ENCODE results near the gene NKX1-2.
"Not testable (repeated sequence)": the region's sequence is repeated elsewhere in the genome, so short reads cannot be mapped to it uniquely, and the experiment has no call there.

Gene NKX1-2

GRCh38 chr10:124455441-124455840 lies 5.6 kb upstream of the NKX1-2 start:
- Histone ChIP-seq H3K4me1 (ENCODE audit: control insufficient read depth, insufficient read depth, low read length, poor library complexity, severe bottlenecking) (no peaks in the 10 kb centered on the region), H3K36me3 (ENCODE audit: control insufficient read depth, insufficient read depth, low read length) (no peaks in the 10 kb centered on the region), H3K27ac (ENCODE audit: insufficient read depth, low read length, poor library complexity, severe bottlenecking) (no peak overlapping the region), H3K27me3 (replicated peaks; ENCODE audit: control insufficient read depth, insufficient read depth, low read length, poor library complexity, severe bottlenecking) (peaks cover 16% of the 10 kb centered on the region), H3K9me3 (ENCODE audit: control insufficient read depth, low read length) (no peaks in the 10 kb centered on the region), H3K4me3 (ENCODE audit: insufficient read depth, low read depth, low read length, poor library complexity, severe bottlenecking) (no peak overlapping the region)
- no peak for DNase-seq

- peaks cover 25% of the 10 kb centered on the region for H3K27me3 ChIP-seq (replicated peaks; ENCODE audit: control insufficient read depth, insufficient read depth, low read length, poor library complexity, severe bottlenecking)
Measured at GRCh38 chr10:124453960-124454610, 4.2 kb upstream of the NKX1-2 start.

GRCh38 chr10:124451276-124451675 lies 1.4 kb upstream of the NKX1-2 start:
- no peaks in the 10 kb centered on the region for H3K36me3 ChIP-seq (ENCODE audit: control insufficient read depth, insufficient read depth, low read length)
- no peak overlapping the region for H3K27ac ChIP-seq (ENCODE audit: insufficient read depth, low read length, poor library complexity, severe bottlenecking)
- H3K9me3 ChIP-seq (ENCODE audit: control insufficient read depth, low read length), result no peaks in the 10 kb centered on the region
- peaks cover 10% of the 10 kb centered on the region for H3K4me1 ChIP-seq (ENCODE audit: control insufficient read depth, insufficient read depth, low read length, poor library complexity, severe bottlenecking)
- DNase-seq, result no peak
- no peak overlapping the region for H3K4me3 ChIP-seq (ENCODE audit: insufficient read depth, low read depth, low read length, poor library complexity, severe bottlenecking)
- peaks cover 41% of the 10 kb centered on the region for H3K27me3 ChIP-seq (replicated peaks; ENCODE audit: control insufficient read depth, insufficient read depth, low read length, poor library complexity, severe bottlenecking)

More at GRCh38 chr10:124453960-124454610, 4.2 kb upstream of the NKX1-2 start:
- no peak for DNase-seq
- Histone ChIP-seq H3K27ac (ENCODE audit: insufficient read depth, low read length, poor library complexity, severe bottlenecking) (no peak overlapping the region), H3K36me3 (ENCODE audit: control insufficient read depth, insufficient read depth, low read length) (no peaks in the 10 kb centered on the region), H3K4me3 (ENCODE audit: insufficient read depth, low read depth, low read length, poor library complexity, severe bottlenecking) (no peak overlapping the region), H3K9me3 (ENCODE audit: control insufficient read depth, low read length) (no peaks in the 10 kb centered on the region), H3K4me1 (ENCODE audit: control insufficient read depth, insufficient read depth, low read length, poor library complexity, severe bottlenecking) (peaks cover 5% of the 10 kb centered on the region)

- Histone ChIP-seq H3K4me3 (ENCODE audit: insufficient read depth, low read depth, low read length, poor library complexity, severe bottlenecking) (no peak overlapping the region), H3K4me1 (ENCODE audit: control insufficient read depth, insufficient read depth, low read length, poor library complexity, severe bottlenecking) (peaks cover 10% of the 10 kb centered on the region), H3K27ac (ENCODE audit: insufficient read depth, low read length, poor library complexity, severe bottlenecking) (no peak overlapping the region), H3K36me3 (ENCODE audit: control insufficient read depth, insufficient read depth, low read length) (no peaks in the 10 kb centered on the region), H3K27me3 (replicated peaks; ENCODE audit: control insufficient read depth, insufficient read depth, low read length, poor library complexity, severe bottlenecking) (peaks cover 41% of the 10 kb centered on the region), H3K9me3 (ENCODE audit: control insufficient read depth, low read length) (no peaks in the 10 kb centered on the region)
- DNase-seq, result no peak
Measured at GRCh38 chr10:124450783-124451057, 885 bp upstream of the NKX1-2 start.

GRCh38 chr10:124449170-124450011 lies 444 bp downstream of the NKX1-2 start:
- H3K27me3 ChIP-seq (replicated peaks; ENCODE audit: control insufficient read depth, insufficient read depth, low read length, poor library complexity, severe bottlenecking), result peaks cover 41% of the 10 kb centered on the region
- no peak overlapping the region for H3K4me3 ChIP-seq (ENCODE audit: insufficient read depth, low read depth, low read length, poor library complexity, severe bottlenecking)
- H3K9me3 ChIP-seq (ENCODE audit: control insufficient read depth, low read length), result no peaks in the 10 kb centered on the region
- DNase-seq, result no peak
- peaks cover 10% of the 10 kb centered on the region for H3K4me1 ChIP-seq (ENCODE audit: control insufficient read depth, insufficient read depth, low read length, poor library complexity, severe bottlenecking)
- no peaks in the 10 kb centered on the region for H3K36me3 ChIP-seq (ENCODE audit: control insufficient read depth, insufficient read depth, low read length)
- no peak overlapping the region for H3K27ac ChIP-seq (ENCODE audit: insufficient read depth, low read length, poor library complexity, severe bottlenecking)

GRCh38 chr10:124448696-124449169 lies 1.1 kb downstream of the NKX1-2 start:
- DNase-seq, result no peak
- peaks cover 10% of the 10 kb centered on the region for H3K4me1 ChIP-seq (ENCODE audit: control insufficient read depth, insufficient read depth, low read length, poor library complexity, severe bottlenecking)
- no peaks in the 10 kb centered on the region for H3K9me3 ChIP-seq (ENCODE audit: control insufficient read depth, low read length)
- no peak overlapping the region for H3K27ac ChIP-seq (ENCODE audit: insufficient read depth, low read length, poor library complexity, severe bottlenecking)
- no peak overlapping the region for H3K4me3 ChIP-seq (ENCODE audit: insufficient read depth, low read depth, low read length, poor library complexity, severe bottlenecking)
- H3K27me3 ChIP-seq (replicated peaks; ENCODE audit: control insufficient read depth, insufficient read depth, low read length, poor library complexity, severe bottlenecking), result peaks cover 36% of the 10 kb centered on the region
- H3K36me3 ChIP-seq (ENCODE audit: control insufficient read depth, insufficient read depth, low read length), result no peaks in the 10 kb centered on the region

GRCh38 chr10:124447751-124448466 lies 1.9 kb downstream of the NKX1-2 start:
- Histone ChIP-seq H3K9me3 (ENCODE audit: control insufficient read depth, low read length) (no peaks in the 10 kb centered on the region), H3K4me3 (ENCODE audit: insufficient read depth, low read depth, low read length, poor library complexity, severe bottlenecking) (no peak overlapping the region), H3K36me3 (ENCODE audit: control insufficient read depth, insufficient read depth, low read length) (no peaks in the 10 kb centered on the region), H3K27me3 (replicated peaks; ENCODE audit: control insufficient read depth, insufficient read depth, low read length, poor library complexity, severe bottlenecking) (peaks cover 36% of the 10 kb centered on the region), H3K4me1 (ENCODE audit: control insufficient read depth, insufficient read depth, low read length, poor library complexity, severe bottlenecking) (peaks cover 10% of the 10 kb centered on the region), H3K27ac (ENCODE audit: insufficient read depth, low read length, poor library complexity, severe bottlenecking) (no peak overlapping the region)
- no peak for DNase-seq

GRCh38 chr10:124446830-124447750 lies 2.7 kb downstream of the NKX1-2 start:
- Histone ChIP-seq H3K27ac (ENCODE audit: insufficient read depth, low read length, poor library complexity, severe bottlenecking) (no peak overlapping the region), H3K36me3 (ENCODE audit: control insufficient read depth, insufficient read depth, low read length) (no peaks in the 10 kb centered on the region), H3K27me3 (replicated peaks; ENCODE audit: control insufficient read depth, insufficient read depth, low read length, poor library complexity, severe bottlenecking) (peaks cover 36% of the 10 kb centered on the region), H3K4me3 (ENCODE audit: insufficient read depth, low read depth, low read length, poor library complexity, severe bottlenecking) (no peak overlapping the region), H3K9me3 (ENCODE audit: control insufficient read depth, low read length) (no peaks in the 10 kb centered on the region), H3K4me1 (ENCODE audit: control insufficient read depth, insufficient read depth, low read length, poor library complexity, severe bottlenecking) (peaks cover 10% of the 10 kb centered on the region)
- DNase-seq, result no peak

- not testable (repeated sequence) for H3K4me3 ChIP-seq (ENCODE audit: insufficient read depth, low read depth, low read length, poor library complexity, severe bottlenecking); H3K27me3 ChIP-seq (replicated peaks; ENCODE audit: control insufficient read depth, insufficient read depth, low read length, poor library complexity, severe bottlenecking); H3K4me1 ChIP-seq (ENCODE audit: control insufficient read depth, insufficient read depth, low read length, poor library complexity, severe bottlenecking); H3K27ac ChIP-seq (ENCODE audit: insufficient read depth, low read length, poor library complexity, severe bottlenecking); H3K9me3 ChIP-seq (ENCODE audit: control insufficient read depth, low read length); DNase-seq; H3K36me3 ChIP-seq (ENCODE audit: control insufficient read depth, insufficient read depth, low read length)
Measured at GRCh38 chr10:124441694-124442093, 8.1 kb downstream of the NKX1-2 start.
